ENCODE measurements around the gene PPFIA3. TPM values are rescaled to one million over a fixed set of nuclear protein-coding genes. Genes with fewer than 3 reads are reported as not detected.
"Not testable (repeated sequence)": the region's sequence is repeated elsewhere in the genome, so short reads cannot be mapped to it uniquely, and the experiment has no call there.

PPFIA3 gene
- total RNA-seq, 1 donor from 2014 or later, result 32.5 TPM

GRCh38 chr19:49182010-49182847, 62.9 kb downstream of the PPFIA3 start:
- not testable (repeated sequence) for DNase-seq (ENCODE audit: low spot score)

- DNase-seq (ENCODE audit: low spot score), result no peak
These were observed 63.6 kb downstream of the PPFIA3 start for GRCh38 chr19:49182848-49183375.

- DNase-seq (ENCODE audit: low spot score), result no peak
These were observed 66.8 kb downstream of the PPFIA3 start for GRCh38 chr19:49186108-49186507.

GRCh38 chr19:49188626-49189200, 69.4 kb downstream of the PPFIA3 start:
- DNase-seq (ENCODE audit: low spot score), result no peak

- DNase-seq (ENCODE audit: low spot score), result no peak
These were observed 69.9 kb downstream of the PPFIA3 start for GRCh38 chr19:49189259-49189658.

GRCh38 chr19:49190781-49191180, 71.4 kb downstream of the PPFIA3 start:
- no peak for DNase-seq (ENCODE audit: low spot score)

GRCh38 chr19:49193822-49194394, 74.6 kb downstream of the PPFIA3 start:
- no peak for DNase-seq (ENCODE audit: low spot score)

- no peak for DNase-seq (ENCODE audit: low spot score)
These were observed 75.1 kb downstream of the PPFIA3 start for GRCh38 chr19:49194408-49194807.

GRCh38 chr19:49196527-49197240, 77.3 kb downstream of the PPFIA3 start:
- no peak for DNase-seq (ENCODE audit: low spot score)

- DNase-seq (ENCODE audit: low spot score), result no peak
These were observed 81.0 kb downstream of the PPFIA3 start for GRCh38 chr19:49200238-49200862.

Other genes with a start within 250 kb of the PPFIA3 start
- 138 TPM for gene PPP1R15A, start 247.1 kb upstream of the PPFIA3 start, total RNA-seq (ENCODE audit: insufficient read depth, low replicate concordance)
- gene TULP2, start 220.8 kb upstream of the PPFIA3 start, total RNA-seq (ENCODE audit: insufficient read depth, low replicate concordance), result not detected
- 160 TPM for gene NUCB1, start 219.2 kb upstream of the PPFIA3 start, total RNA-seq (ENCODE audit: insufficient read depth, low replicate concordance)
- gene DHDH, start 185.8 kb upstream of the PPFIA3 start, total RNA-seq (ENCODE audit: insufficient read depth, low replicate concordance), result not detected
- 59.9 TPM for gene BAX, start 164.7 kb upstream of the PPFIA3 start, total RNA-seq (ENCODE audit: insufficient read depth, low replicate concordance)
- gene FTL, start 154.2 kb upstream of the PPFIA3 start, total RNA-seq (ENCODE audit: insufficient read depth, low replicate concordance), result 2,219 TPM
- 46.9 TPM for gene GYS1, start 126.2 kb upstream of the PPFIA3 start, total RNA-seq (ENCODE audit: insufficient read depth, low replicate concordance)
- gene RUVBL2, start 125.7 kb upstream of the PPFIA3 start, total RNA-seq (ENCODE audit: insufficient read depth, low replicate concordance), result 47.2 TPM
- gene LHB, start 102.5 kb upstream of the PPFIA3 start, total RNA-seq (ENCODE audit: insufficient read depth, low replicate concordance), result not detected
- gene CGB3, start 95.2 kb upstream of the PPFIA3 start, total RNA-seq (ENCODE audit: insufficient read depth, low replicate concordance), result not detected
- 5.5 TPM for gene CGB2, start 87.7 kb upstream of the PPFIA3 start, total RNA-seq (ENCODE audit: insufficient read depth, low replicate concordance)
- not detected for gene CGB1, start 82.6 kb upstream of the PPFIA3 start, total RNA-seq (ENCODE audit: insufficient read depth, low replicate concordance)
- gene CGB5, start 75.7 kb upstream of the PPFIA3 start, total RNA-seq (ENCODE audit: insufficient read depth, low replicate concordance), result not detected
- not detected for gene CGB8, start 70.4 kb upstream of the PPFIA3 start, total RNA-seq (ENCODE audit: insufficient read depth, low replicate concordance)
- not detected for gene CGB7, start 61.8 kb upstream of the PPFIA3 start, total RNA-seq (ENCODE audit: insufficient read depth, low replicate concordance)
- 4.1 TPM for gene NTF4, start 54.7 kb upstream of the PPFIA3 start, total RNA-seq (ENCODE audit: insufficient read depth, low replicate concordance)
- gene KCNA7, start 46.8 kb upstream of the PPFIA3 start, total RNA-seq (ENCODE audit: insufficient read depth, low replicate concordance), result 0.72 TPM
- gene SNRNP70, start 34.1 kb upstream of the PPFIA3 start, total RNA-seq (ENCODE audit: insufficient read depth, low replicate concordance), result 143 TPM
- gene LIN7B, start 5.2 kb upstream of the PPFIA3 start, total RNA-seq (ENCODE audit: insufficient read depth, low replicate concordance), result not detected
- not detected for gene C19orf73, start 401 bp upstream of the PPFIA3 start, total RNA-seq (ENCODE audit: insufficient read depth, low replicate concordance)
- 0.72 TPM for gene HRC, start 35.9 kb downstream of the PPFIA3 start, total RNA-seq (ENCODE audit: insufficient read depth, low replicate concordance)
- gene TRPM4, start 38.2 kb downstream of the PPFIA3 start, total RNA-seq (ENCODE audit: insufficient read depth, low replicate concordance), result 8.2 TPM
- gene SLC6A16, start 205.6 kb downstream of the PPFIA3 start, total RNA-seq (ENCODE audit: insufficient read depth, low replicate concordance), result 3.6 TPM
- gene CD37, start 215.9 kb downstream of the PPFIA3 start, total RNA-seq (ENCODE audit: insufficient read depth, low replicate concordance), result 0.96 TPM
- gene TEAD2, start 242.9 kb downstream of the PPFIA3 start, total RNA-seq (ENCODE audit: insufficient read depth, low replicate concordance), result 25.5 TPM
- gene DKKL1, start 244.3 kb downstream of the PPFIA3 start, total RNA-seq (ENCODE audit: insufficient read depth, low replicate concordance), result not detected

All from umbilical cord (tissue), 2 donors.